GM19395 (cell line): Measurements from ENCODE around the gene DDX51.

ENCODE experiments used
- ATAC-seq: cut with Tn5 transposase; IDR thresholded peaks from one replicate; pipeline ENCODE4 v1.9.1; 2021; ENCODE audit warnings: mild to moderate bottlenecking, moderate library complexity; ENCODE audit not compliant: unreplicated experiment

DDX51 gene

DNA sequence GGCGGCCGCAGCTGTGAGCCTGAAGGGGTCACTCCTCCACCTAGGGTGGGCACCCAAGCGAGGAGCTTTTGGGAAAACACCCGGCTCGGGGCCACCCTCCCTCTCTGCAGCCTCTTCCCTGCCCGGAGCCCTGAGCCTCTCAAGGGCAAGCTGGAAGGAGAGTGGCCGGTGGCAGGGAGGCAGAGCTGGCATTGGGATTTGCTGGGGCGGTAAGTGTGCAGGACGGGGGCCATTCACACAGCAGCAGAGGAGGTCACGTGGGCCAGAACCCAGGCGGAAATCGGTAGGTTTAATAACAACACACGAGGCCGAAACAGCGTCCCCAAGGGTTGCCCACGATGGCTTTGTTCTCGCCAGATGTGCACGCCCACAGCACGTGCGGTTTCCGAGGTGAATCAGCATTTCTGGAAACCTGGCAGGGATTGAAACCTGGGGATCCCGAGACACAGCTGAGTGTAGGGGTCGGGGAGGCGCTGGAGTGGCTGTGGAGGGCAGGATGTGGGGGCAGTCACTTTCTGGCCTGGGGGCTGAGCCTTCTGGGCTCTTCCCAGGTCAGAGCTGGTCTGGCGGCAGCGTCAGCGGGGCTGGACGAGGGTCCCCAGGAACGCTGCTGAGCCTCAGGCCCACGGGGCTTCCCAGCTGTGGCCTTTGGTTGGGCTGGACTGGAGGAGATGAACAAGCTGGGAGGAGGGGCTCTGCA is 23.6 kb upstream of the DDX51 start:
- no peak for ATAC-seq

GRCh38 chr12:132166801-132167591 is 22.9 kb upstream of the DDX51 start:
- no peak for ATAC-seq

GRCh38 chr12:132166093-132166492 is 22.0 kb upstream of the DDX51 start:
- no peak for ATAC-seq

- ATAC-seq = no peak
These were observed 21.5 kb upstream of the DDX51 start for GRCh38 chr12:132165584-132165983.

DNA sequence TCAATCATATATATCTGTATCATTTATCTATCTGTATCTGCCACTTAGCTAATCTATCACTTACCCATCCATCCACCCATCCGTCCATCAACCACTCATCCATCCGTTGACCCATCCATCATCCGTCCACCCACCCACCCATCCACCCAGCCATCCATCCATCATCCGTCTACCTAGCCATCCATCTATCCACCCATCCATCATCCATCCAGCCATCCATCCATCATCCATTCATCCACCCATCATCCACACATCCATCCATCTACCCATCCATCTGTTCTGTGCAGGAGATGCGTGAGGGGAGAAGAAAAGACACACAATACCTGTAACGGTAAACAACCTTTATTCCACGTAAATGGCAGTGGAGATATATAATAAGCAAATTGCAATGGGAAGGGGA is 20.3 kb upstream of the DDX51 start:
- no peak for ATAC-seq

DNA sequence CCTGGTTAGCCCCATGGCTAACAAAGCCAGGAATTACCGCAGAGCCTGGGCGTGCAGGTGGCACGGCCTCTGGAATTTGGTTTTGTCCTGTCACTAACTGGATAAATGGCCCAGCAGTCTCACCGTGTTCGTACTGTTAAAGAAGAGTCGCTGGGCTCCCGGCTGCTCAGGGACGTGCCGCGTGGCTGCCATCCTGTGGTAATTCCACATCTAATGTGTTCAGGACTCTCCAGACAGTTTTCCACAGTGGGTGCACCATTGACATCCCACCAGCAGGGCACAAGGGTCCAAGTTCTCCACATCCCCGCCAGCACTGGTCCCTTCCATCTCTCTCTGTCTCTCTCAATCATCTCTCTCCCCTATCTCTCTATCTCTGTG is 19.8 kb upstream of the DDX51 start:
- no peak for ATAC-seq

DNA sequence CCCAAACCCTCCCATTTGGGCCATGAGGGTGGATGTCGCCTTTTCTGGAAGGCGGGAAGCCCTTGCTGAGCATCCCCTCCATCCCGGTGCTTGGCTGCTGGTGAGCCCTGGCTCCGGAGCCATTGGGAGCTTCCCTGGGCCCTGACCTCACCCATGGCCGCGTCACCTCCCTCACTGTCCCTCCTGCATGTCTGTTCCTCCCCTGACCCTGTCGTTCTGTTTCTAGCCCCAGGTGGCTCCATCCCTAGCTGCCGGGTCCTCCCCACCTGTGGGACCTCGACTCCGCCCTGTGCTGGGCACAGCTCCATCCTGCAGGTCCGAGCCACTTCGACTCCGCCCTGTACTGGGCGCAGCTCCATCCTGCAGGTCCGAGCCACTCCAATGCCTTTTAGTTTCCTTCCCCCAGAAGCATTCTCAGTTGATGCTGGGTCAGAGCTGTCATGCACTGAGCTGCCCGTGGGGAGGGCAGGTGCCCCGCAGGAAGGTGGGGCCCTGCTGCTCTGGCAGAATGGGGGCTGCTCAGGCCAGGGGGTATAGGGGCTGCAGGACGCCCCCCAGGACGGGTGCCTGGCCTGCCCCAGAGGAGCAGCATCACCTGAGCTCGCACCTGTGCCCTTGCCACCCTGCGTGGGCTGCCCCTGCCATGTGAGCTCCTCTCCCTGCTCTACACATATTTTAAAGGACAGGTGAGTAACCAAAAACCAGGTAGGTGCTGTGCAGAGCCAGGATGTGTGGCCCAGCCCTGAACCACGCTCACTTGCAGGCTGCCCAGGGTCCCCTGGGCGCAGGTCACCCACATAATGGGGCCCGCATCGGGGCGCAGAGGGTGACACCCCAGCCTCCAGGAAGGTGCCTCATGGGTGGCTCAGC is 19.2 kb upstream of the DDX51 start:
- ATAC-seq = no peak

DNA sequence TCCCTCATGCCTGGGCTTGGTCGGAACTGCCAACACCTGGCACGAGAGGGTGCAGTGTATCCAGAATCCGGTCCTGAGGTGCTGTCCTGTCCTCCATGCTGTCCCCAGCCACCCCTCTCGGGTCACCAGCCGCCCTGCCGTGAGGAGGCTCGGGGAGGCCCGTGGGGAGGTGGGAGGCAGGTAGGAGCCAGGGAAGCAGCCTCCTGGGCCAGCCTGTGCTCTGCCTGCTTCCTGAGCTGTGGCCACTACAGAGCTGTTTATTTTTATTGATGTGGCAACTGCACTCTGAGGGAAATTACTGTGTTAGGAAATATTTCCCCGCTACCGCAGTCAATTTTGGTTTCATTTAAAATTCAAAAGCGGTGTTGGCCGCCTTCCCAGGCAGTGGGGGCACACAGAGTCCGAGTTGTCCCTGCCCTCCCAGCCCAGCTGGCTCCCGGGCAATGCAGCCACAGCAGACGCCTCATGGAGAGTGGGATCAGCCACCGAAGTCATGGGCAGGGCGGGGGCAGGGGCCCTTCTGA is 18.5 kb upstream of the DDX51 start:
- no peak for ATAC-seq

GRCh38 chr12:132161796-132162507 is 17.8 kb upstream of the DDX51 start:
- no peak for ATAC-seq

DNA sequence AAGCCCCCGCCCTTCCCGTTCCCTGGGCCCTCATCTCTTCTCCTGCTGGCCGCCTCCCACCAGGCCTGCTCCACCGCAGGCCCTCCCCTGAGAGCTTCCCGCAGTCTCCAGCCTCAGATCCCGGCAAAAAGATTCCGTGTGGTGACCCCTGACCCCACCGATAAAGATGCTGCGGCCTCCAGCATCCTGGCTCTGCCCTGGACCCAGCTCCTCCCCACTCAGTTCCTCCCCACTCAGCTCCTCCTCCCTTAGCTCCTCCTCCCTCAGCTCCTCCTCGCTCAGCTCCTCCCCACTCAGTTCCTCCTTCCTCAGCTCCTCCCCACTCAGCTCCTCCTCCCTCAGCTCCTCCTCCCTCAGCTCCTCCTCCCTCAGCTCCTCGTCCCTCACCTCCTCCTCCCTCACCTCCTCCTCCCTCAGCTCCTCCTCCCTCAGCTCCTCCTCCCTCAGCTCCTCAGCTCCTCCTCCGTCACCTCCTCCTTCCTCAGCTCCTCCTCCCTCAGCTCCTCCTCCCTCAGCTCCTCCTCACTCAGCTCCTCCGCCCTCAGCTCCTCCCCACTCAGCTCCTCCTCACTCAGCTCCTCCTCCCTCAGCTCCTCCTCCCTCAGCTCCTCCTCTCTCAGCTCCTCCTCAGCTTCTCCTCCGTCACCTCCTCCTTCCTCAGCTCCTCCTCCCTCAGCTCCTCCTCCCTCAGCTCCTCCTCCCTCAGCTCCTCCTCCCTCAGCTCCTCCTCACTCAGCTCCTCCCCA is 17.1 kb upstream of the DDX51 start:
- no peak for ATAC-seq

- ATAC-seq = no peak
These were observed 16.5 kb upstream of the DDX51 start for GRCh38 chr12:132160601-132161035.

GRCh38 chr12:132160016-132160415 is 15.9 kb upstream of the DDX51 start:
- ATAC-seq = no peak

- no peak for ATAC-seq
These were observed 15.5 kb upstream of the DDX51 start for GRCh38 chr12:132159555-132160003.

DNA sequence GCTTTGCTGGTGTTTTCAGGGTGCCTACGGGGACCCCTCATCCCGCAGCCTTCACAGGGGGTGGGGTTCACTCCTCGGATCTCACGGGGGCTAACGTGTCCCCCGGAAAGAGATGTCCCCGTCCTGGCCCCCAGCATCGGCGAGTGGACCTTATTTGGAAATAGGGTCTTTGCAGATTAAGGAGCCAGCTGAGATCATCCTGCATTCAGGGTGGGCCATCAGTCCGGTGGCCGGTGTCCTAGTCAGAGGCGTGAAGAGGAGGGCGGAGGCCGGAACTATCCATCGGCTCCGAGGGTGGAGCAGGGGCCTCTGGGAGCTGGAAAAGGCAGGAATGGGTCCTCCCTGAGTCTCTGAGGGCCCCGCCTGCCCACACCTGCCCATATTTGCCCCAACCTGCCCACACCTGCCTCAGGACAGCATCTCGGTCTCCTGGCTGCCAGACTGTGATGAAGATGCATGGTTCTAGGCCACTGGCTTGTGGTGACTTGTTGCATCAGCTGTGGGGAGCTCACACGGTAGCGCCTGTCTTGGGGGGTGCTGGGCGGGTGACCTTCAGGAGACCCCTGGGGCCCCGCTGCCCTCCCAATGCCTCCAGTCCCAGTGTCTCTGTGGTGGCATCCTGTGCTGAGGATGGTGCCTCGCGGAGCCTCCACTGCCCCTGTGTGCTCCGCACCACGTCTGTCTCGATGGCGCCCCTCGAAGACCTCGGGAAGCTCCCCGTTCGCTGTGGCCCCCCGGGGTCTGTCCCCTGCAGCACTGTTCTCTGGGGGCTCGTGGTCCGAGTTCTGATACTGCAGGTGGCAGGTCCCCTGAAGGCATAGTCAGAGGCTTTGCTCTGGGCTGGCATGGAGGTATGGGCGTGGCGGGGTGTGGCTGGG is 14.8 kb upstream of the DDX51 start:
- no peak for ATAC-seq

GRCh38 chr12:132157733-132158409 is 13.8 kb upstream of the DDX51 start:
- no peak for ATAC-seq

DNA sequence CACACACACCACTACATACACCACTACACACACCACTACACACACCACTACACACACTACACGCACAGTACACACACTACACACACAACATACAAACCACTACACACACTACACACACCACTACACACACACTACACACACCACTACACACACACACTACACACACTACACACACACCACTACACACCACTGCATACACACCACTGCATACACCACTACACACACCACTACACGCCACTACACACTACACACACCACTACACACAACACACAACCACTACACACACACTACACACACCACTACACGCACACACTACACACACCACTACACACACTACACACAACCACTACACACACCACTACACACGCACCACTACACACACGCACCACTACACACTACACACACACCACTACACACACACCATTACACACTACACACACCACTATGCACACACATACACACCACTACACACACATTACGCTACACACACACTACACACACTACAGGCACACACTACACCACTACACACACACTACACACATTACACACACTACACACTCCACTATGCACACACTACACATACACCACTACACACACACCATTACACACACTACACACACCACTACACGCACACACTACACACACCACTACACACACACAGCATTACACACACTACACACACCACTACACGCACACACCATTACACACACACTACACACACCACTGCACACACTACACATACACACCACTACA is 12.6 kb upstream of the DDX51 start:
- ATAC-seq = no peak

DNA sequence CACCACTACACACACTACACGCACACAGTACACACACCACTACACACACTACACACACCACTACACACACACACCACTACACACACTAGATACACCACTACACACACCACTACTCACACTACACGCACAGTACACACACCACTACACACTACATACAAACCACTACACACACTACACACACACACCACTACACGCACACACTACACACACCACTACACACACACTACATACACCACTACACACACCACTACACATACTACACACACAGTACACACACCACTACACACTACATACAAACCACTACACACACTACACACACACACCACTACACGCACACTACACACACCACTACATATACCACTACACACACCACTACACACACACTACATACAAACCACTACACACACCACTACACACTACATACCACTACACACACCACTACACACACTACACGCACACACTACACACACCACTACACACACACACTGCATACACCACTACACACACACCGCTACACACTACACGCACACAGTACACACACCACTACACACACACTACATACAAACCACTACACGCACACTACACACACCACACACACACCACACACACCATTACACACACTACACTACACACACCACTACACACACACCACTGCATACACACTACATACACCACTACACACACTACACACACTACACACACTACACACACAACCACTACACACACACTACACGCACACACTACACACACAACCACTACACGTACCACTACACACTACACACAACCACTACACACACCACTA is 11.9 kb upstream of the DDX51 start:
- ATAC-seq = no peak
